NCI-H2081 treated with DMSO at 0.1 percent for 48 hours (cell line): ENCODE measurements around the gene ZC3H7A.

Experiments used
- DNase-seq: peaks from one replicate; lab custom pipeline; 2025; lab: John Stamatoyannopoulos, UW

The ZC3H7A gene

GRCh38 chr16:11735787-11736186 lies 61.3 kb downstream of the ZC3H7A start:
- no peak for DNase-seq

- no peak for DNase-seq
Observed at GRCh38 chr16:11734653-11735043, 62.4 kb downstream of the ZC3H7A start.

GRCh38 chr16:11734025-11734652 lies 62.9 kb downstream of the ZC3H7A start:
- no peak for DNase-seq

- no peak for DNase-seq
Observed at GRCh38 chr16:11731222-11731621, 65.8 kb downstream of the ZC3H7A start.

GRCh38 chr16:11729787-11730186 lies 67.3 kb downstream of the ZC3H7A start:
- DNase-seq = no peak

- DNase-seq = no peak
Observed at GRCh38 chr16:11727796-11728543, 69.1 kb downstream of the ZC3H7A start.

GRCh38 chr16:11726008-11726407 lies 71.0 kb downstream of the ZC3H7A start:
- DNase-seq = no peak

GRCh38 chr16:11725457-11725856 lies 71.6 kb downstream of the ZC3H7A start:
- no peak for DNase-seq

- DNase-seq = no peak
Observed at GRCh38 chr16:11722468-11722808, 74.6 kb downstream of the ZC3H7A start.

GRCh38 chr16:11721781-11722467 lies 75.1 kb downstream of the ZC3H7A start:
- DNase-seq = no peak

GRCh38 chr16:11719762-11720161 lies 77.3 kb downstream of the ZC3H7A start:
- DNase-seq = no peak

- no peak for DNase-seq
Observed at GRCh38 chr16:11719171-11719570, 77.9 kb downstream of the ZC3H7A start.

- no peak for DNase-seq
Observed at GRCh38 chr16:11717811-11718210, 79.2 kb downstream of the ZC3H7A start.

- no peak for DNase-seq
Observed at GRCh38 chr16:11716336-11716735, 80.7 kb downstream of the ZC3H7A start.

- DNase-seq = no peak
Observed at GRCh38 chr16:11715246-11715947, 81.7 kb downstream of the ZC3H7A start.

GRCh38 chr16:11712122-11712521 lies 84.9 kb downstream of the ZC3H7A start:
- no peak for DNase-seq

GRCh38 chr16:11711662-11712061 lies 85.4 kb downstream of the ZC3H7A start:
- no peak for DNase-seq

GRCh38 chr16:11708421-11708820 lies 88.6 kb downstream of the ZC3H7A start:
- no peak for DNase-seq

GRCh38 chr16:11707679-11708197 lies 89.3 kb downstream of the ZC3H7A start:
- no peak for DNase-seq

GRCh38 chr16:11706180-11706742 lies 90.8 kb downstream of the ZC3H7A start:
- DNase-seq = no peak

GRCh38 chr16:11705311-11706025 lies 91.6 kb downstream of the ZC3H7A start:
- DNase-seq = no peak
